HepG2 (cell line): ENCODE data around the gene TMEM117. TPM values are rescaled to one million over a fixed set of nuclear protein-coding genes. Genes with fewer than 3 reads are reported as not detected.

Experiments used
- ATAC-seq: fragments of 200-7000 bp; cut with Tn5 transposase; 3 replicates; pipeline ENCODE4 v1.9.1; 2020; ENCODE audit warnings: mild to moderate bottlenecking, moderate library complexity
- BruUV-seq: library from RNA; stranded (reverse); fragments of 400-500 nt; replicated peaks from 2 replicates; lab custom pipeline; 2021; lab: Mats Ljungman, UMichigan
- CTCF ChIA-PET: fragments of 300-600 bp; formaldehyde crosslinking; extraction: SDS; loops from one replicate; lab custom pipeline; 2021; ENCODE audit warnings: low total read pairs, inconsistent platforms, low intra/inter-chr PET ratio; lab: Yijun Ruan, JAX
- POLR2A ChIA-PET: fragments of 350-600 bp; sonication (Branson Sonifier 250); formaldehyde crosslinking; loops from one replicate; lab custom pipeline; 2020; ENCODE audit warnings: antibody characterized with exemption, inconsistent platforms; lab: Yijun Ruan, JAX
- DNase-seq: peaks from one replicate; pipeline ENCODE4 v3.0.0-alpha.2; 2015; ENCODE audit warnings: low spot score
- FAIRE-seq: peaks from 3 replicates; lab custom pipeline; 2011; peaks lifted over from hg19 to GRCh38; lab: Jason Lieb, UNC
- H2AFZ ChIP-seq: one replicate; pipeline ENCODE4 v1.6.1; 2011; ENCODE audit warnings: low read length, inconsistent platforms
- H3K27ac ChIP-seq: fragments of 300-600 bp; 3 replicates; pipeline ENCODE4 v1.8.0; 2011; ENCODE audit warnings: mixed run types, mild to moderate bottlenecking, mixed read lengths, low read length, inconsistent platforms; ENCODE audit not compliant: insufficient read depth; ENCODE audit errors: extremely low read length
- H3K27me3 ChIP-seq, 2 experiments: fragments of 200-600 bp in 1 of 2; 2 replicates in 1 of 2; 3 replicates in 1 of 2; pipeline versions ENCODE4 v1.6.0 to v1.8.0; 2011; ENCODE audit warnings: low read length in 2 of 2, mild to moderate bottlenecking in 2 of 2, moderate library complexity in 2 of 2, inconsistent platforms in 1 of 2; ENCODE audit not compliant: insufficient read depth in 2 of 2, control insufficient read depth in 1 of 2
- H3K36me3 ChIP-seq, 2 experiments: fragments of 200-600 bp in 1 of 2; replicated peaks in 1 of 2; 2 replicates in 1 of 2; 3 replicates in 1 of 2; pipeline versions ENCODE4 v1.5.1 to v1.8.0; 2011; ENCODE audit warnings: low read length in 2 of 2, inconsistent platforms in 1 of 2; ENCODE audit not compliant: insufficient read depth in 2 of 2, control insufficient read depth in 1 of 2
- H3K4me1 ChIP-seq: 2 replicates; pipeline ENCODE4 v1.5.1; 2012; ENCODE audit warnings: low read length, inconsistent platforms; ENCODE audit not compliant: insufficient read depth
- H3K4me2 ChIP-seq: 2 replicates; pipeline ENCODE4 v1.6.0; 2011; ENCODE audit warnings: low read depth, low read length, inconsistent platforms
- H3K4me3 ChIP-seq, 3 experiments: fragments of 200-600 bp in 1 of 3; sonication (generic), shearing (Covaris generic) in 1 of 3; replicated peaks in 1 of 3; 2 replicates each; pipeline ENCODE4 v1.5.1; 2011 to 2016; ENCODE audit warnings: low read length in 3 of 3, inconsistent platforms in 2 of 3, low read depth in 2 of 3, mild to moderate bottlenecking in 2 of 3, control low read depth in 1 of 3, mixed read lengths in 1 of 3; ENCODE audit not compliant: insufficient read depth in 1 of 3
- H3K79me2 ChIP-seq: one replicate; pipeline ENCODE4 v1.6.1; 2011; ENCODE audit warnings: low read length, inconsistent platforms; ENCODE audit not compliant: insufficient read depth
- H3K9ac ChIP-seq: 2 replicates; pipeline ENCODE4 v1.6.0; 2011; ENCODE audit warnings: mild to moderate bottlenecking, low read depth, low read length, inconsistent platforms; ENCODE audit not compliant: insufficient read depth
- H3K9me3 ChIP-seq: 2 replicates; pipeline ENCODE4 v1.5.1; 2012; ENCODE audit warnings: mild to moderate bottlenecking, low read length
- H4K20me1 ChIP-seq: 2 replicates; pipeline ENCODE4 v1.6.0; 2011; ENCODE audit warnings: inconsistent platforms, mild to moderate bottlenecking, low read length, moderate library complexity; ENCODE audit not compliant: insufficient read depth
- CBX2 ChIP-seq, 2 experiments: fragments of 200-600 bp in 1 of 2; sonication (generic); formaldehyde crosslinking in 1 of 2; IDR thresholded peaks; 2 replicates each; pipeline versions ENCODE4 v1.7.0 to v1.8.1; 2018 to 2022; ENCODE audit warnings: low read depth in 2 of 2, low read length in 1 of 2, mild to moderate bottlenecking in 1 of 2, missing genetic modification reagents in 1 of 2
- ELF4 ChIP-seq: sonication (generic); formaldehyde crosslinking; IDR thresholded peaks from 2 replicates; pipeline ENCODE4 v1.5.0; 2020; ENCODE audit warnings: missing genetic modification reagents, mild to moderate bottlenecking, moderate library complexity, borderline replicate concordance
- ESRRA ChIP-seq: sonication (generic); formaldehyde crosslinking; IDR thresholded peaks from 2 replicates; pipeline ENCODE4 v1.5.1; 2020; ENCODE audit warnings: mild to moderate bottlenecking, low read depth, missing genetic modification reagents
- GATA4 ChIP-seq: sonication (generic); IDR thresholded peaks from 2 replicates; pipeline ENCODE4 v1.6.1; 2016; ENCODE audit warnings: antibody characterized with exemption, low read depth, borderline replicate concordance
- HDAC2 ChIP-seq: sonication (generic); formaldehyde crosslinking; IDR thresholded peaks from 2 replicates; pipeline ENCODE4 v1.4.0; 2020; ENCODE audit warnings: missing genetic modification reagents
- JUNB ChIP-seq: sonication (generic); formaldehyde crosslinking; IDR thresholded peaks from 2 replicates; pipeline ENCODE4 v1.8.0; 2022; ENCODE audit warnings: missing genetic modification reagents, mild to moderate bottlenecking, borderline replicate concordance
- ONECUT2 ChIP-seq: sonication (generic); formaldehyde crosslinking; IDR thresholded peaks from 2 replicates; pipeline ENCODE4 v1.4.0; 2020; ENCODE audit warnings: missing genetic modification reagents
- TBP ChIP-seq: sonication (generic); formaldehyde crosslinking; IDR thresholded peaks from 2 replicates; pipeline ENCODE4 v1.5.0; 2020; ENCODE audit warnings: missing genetic modification reagents
- TMF1 ChIP-seq: sonication (generic); formaldehyde crosslinking; IDR thresholded peaks from 2 replicates; pipeline ENCODE4 v1.8.1; 2022; ENCODE audit warnings: low read depth, missing genetic modification reagents
- U2AF2 ChIP-seq: fragments of 200-400 bp; formaldehyde crosslinking; IDR thresholded peaks from 2 replicates; pipeline ENCODE4 v1.6.1; 2017; ENCODE audit warnings: low read depth, mild to moderate bottlenecking, low read length
- ZNF543 ChIP-seq: sonication (generic); formaldehyde crosslinking; IDR thresholded peaks from 2 replicates; pipeline ENCODE4 v1.4.0; 2020; ENCODE audit warnings: mild to moderate bottlenecking, missing genetic modification reagents
- ZNF883 ChIP-seq: sonication (generic); formaldehyde crosslinking; IDR thresholded peaks from 2 replicates; pipeline ENCODE4 v1.5.1; 2020; ENCODE audit warnings: mild to moderate bottlenecking, missing genetic modification reagents; ENCODE audit errors: not compliant biosample characterization
- WGBS: methylation state at CpG from one replicate; pipeline ENCODE4 v1.1.6; 2017; ENCODE audit warnings: low lambda C conversion rate; 5-methylcytosine and 5-hydroxymethylcytosine counted together
- in situ Hi-C: cut with HindIII; loops from 2 replicates; pipeline ENCODE4 v1.10.0; 2017; ENCODE audit warnings: low pct_unique_long_range_greater_than_20kb; ENCODE audit not compliant: extremely low pct_ligation_motif_present
- intact Hi-C: fragments of 100-400 bp; cut with micrococcal nuclease; formaldehyde crosslinking; loops from one replicate; pipeline ENCODE4 v1.10.0; 2022; ENCODE audit not compliant: unreplicated experiment
- polyA plus RNA-seq, 8 experiments: library from polyadenylated mRNA; depleted of rRNA in 3 of 8; stranded (reverse) in 7 of 8; unstranded in 1 of 8; fragments of >200 nt; fragmentation: Illumina TruSeq in 4 of 8; extraction: Trizol in 4 of 8; gene quantifications; 2 replicates each; pipeline versions ENCODE4 v1.2.1 to v1.2.3, GENCODE V29; 2011 to 2016; ENCODE audit warnings: low read depth in 4 of 8, missing spikeins in 1 of 8, mixed read lengths in 1 of 8; ENCODE audit not compliant: insufficient read depth in 1 of 8
- total RNA-seq, 5 experiments: library from RNA; depleted of rRNA; stranded (reverse); fragments of >200 nt; fragmentation: Illumina TruSeq; extraction: Trizol; gene quantifications; 2 replicates each; pipeline ENCODE4 v1.2.3, GENCODE V29; 2016; ENCODE audit warnings: low read depth in 1 of 5
- TF ChIP-seq, protein P1 (sequence below): sonication (generic); formaldehyde crosslinking; IDR thresholded peaks from 2 replicates; pipeline ENCODE4 v1.5.0; 2020; ENCODE audit warnings: mild to moderate bottlenecking, missing genetic modification reagents
- TF ChIP-seq, protein P2 (sequence below): sonication (generic); formaldehyde crosslinking; IDR thresholded peaks from 2 replicates; pipeline ENCODE4 v1.4.0; 2020; ENCODE audit warnings: missing genetic modification reagents
- TF ChIP-seq, protein P3 (sequence below): sonication (generic); formaldehyde crosslinking; conservative IDR thresholded peaks from 2 replicates; pipeline ENCODE4 v1.4.0; 2020; ENCODE audit warnings: missing genetic modification reagents
- TF ChIP-seq, protein P4 (sequence below): IDR thresholded peaks from 2 replicates; pipeline ENCODE4 v1.6.1; 2012; ENCODE audit warnings: low read depth, low read length, improper control_type of control experiment

TMEM117 gene
- total and polyA plus RNA-seq, 2 of the 13 experiments (the other 11 are each of a cell fraction or from before 2014, with no cell fraction given) = 2.8 to 8.5 TPM

DNA sequence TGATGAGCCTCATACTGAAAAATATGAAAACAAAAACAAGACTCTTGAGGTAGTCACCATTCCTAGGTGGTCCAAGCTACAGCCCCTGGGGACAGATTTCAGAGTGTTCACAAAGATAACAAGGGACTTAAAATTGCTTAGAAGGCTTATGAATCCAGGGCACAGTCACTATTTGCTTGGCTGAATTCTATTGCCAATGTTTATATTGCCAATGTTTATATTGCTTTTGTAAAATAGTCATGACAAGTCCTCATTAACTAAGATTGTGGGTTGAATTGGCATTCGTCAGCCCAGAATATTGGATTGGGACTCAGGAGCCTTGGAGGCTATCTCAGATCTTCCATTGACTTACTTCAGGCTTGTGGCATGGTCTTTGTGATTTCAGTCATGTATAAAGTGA is 6.4 kb downstream of the TMEM117 start:
- intact Hi-C loops = no loop called here
- H3K27me3 ChIP-seq = no peaks in the 10 kb centered on the region
- ChIA-PET CTCF (no interaction called here), POLR2A (no interaction called here)
- no peaks in the 10 kb centered on the region for H3K9me3 ChIP-seq
- no TSS peak for BruUV-seq
- H3K9ac ChIP-seq = no peak overlapping the region
- no peak overlapping the region for H3K4me3 ChIP-seq
- 100% methylated on average over 1 of the region's 1 CpG for WGBS
- peaks cover 35% of the 10 kb centered on the region for H3K4me1 ChIP-seq
- no peaks in the 10 kb centered on the region for H3K36me3 ChIP-seq
- no peaks in the 10 kb centered on the region for H4K20me1 ChIP-seq
- in situ Hi-C loops = no loop called here
- no peak for DNase-seq
- H3K79me2 ChIP-seq = no peaks in the 10 kb centered on the region
- no peak overlapping the region for H3K27ac ChIP-seq
- FAIRE-seq = no peak
- no peak for ATAC-seq
- no peak overlapping the region for H2AFZ ChIP-seq
- no peak overlapping the region for H3K4me2 ChIP-seq
- TF ChIP-seq GATA4 (no peak), ZNF543 (no peak), CBX2 (IDR thresholded peaks at IDR 0.05; ENCODE audit: low read depth, low read length) (no peak), CBX2 (CRISPR knock-in tag; IDR thresholded peaks at IDR 0.05; ENCODE audit: low read depth) (no peak), TMF1 (CRISPR knock-in tag) (no peak), JUNB (CRISPR knock-in tag) (no peak), TBP (no peak), ZNF883 (no peak), U2AF2 (no peak), ONECUT2 (CRISPR knock-in tag) (no peak), ESRRA (no peak), HDAC2 (CRISPR knock-in tag) (no peak), ELF4 (CRISPR knock-in tag) (no peak)
- TF ChIP-seq, protein P1, sequence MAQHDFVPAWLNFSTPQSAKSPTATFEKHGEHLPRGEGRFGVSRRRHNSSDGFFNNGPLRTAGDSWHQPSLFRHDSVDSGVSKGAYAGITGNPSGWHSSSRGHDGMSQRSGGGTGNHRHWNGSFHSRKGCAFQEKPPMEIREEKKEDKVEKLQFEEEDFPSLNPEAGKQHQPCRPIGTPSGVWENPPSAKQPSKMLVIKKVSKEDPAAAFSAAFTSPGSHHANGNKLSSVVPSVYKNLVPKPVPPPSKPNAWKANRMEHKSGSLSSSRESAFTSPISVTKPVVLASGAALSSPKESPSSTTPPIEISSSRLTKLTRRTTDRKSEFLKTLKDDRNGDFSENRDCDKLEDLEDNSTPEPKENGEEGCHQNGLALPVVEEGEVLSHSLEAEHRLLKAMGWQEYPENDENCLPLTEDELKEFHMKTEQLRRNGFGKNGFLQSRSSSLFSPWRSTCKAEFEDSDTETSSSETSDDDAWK (CRISPR knock-in tag) = no peak
- TF ChIP-seq, protein P2, sequence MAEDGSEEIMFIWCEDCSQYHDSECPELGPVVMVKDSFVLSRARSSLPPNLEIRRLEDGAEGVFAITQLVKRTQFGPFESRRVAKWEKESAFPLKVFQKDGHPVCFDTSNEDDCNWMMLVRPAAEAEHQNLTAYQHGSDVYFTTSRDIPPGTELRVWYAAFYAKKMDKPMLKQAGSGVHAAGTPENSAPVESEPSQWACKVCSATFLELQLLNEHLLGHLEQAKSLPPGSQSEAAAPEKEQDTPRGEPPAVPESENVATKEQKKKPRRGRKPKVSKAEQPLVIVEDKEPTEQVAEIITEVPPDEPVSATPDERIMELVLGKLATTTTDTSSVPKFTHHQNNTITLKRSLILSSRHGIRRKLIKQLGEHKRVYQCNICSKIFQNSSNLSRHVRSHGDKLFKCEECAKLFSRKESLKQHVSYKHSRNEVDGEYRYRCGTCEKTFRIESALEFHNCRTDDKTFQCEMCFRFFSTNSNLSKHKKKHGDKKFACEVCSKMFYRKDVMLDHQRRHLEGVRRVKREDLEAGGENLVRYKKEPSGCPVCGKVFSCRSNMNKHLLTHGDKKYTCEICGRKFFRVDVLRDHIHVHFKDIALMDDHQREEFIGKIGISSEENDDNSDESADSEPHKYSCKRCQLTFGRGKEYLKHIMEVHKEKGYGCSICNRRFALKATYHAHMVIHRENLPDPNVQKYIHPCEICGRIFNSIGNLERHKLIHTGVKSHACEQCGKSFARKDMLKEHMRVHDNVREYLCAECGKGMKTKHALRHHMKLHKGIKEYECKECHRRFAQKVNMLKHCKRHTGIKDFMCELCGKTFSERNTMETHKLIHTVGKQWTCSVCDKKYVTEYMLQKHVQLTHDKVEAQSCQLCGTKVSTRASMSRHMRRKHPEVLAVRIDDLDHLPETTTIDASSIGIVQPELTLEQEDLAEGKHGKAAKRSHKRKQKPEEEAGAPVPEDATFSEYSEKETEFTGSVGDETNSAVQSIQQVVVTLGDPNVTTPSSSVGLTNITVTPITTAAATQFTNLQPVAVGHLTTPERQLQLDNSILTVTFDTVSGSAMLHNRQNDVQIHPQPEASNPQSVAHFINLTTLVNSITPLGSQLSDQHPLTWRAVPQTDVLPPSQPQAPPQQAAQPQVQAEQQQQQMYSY (CRISPR knock-in tag) = no peak
- TF ChIP-seq, protein P3, sequence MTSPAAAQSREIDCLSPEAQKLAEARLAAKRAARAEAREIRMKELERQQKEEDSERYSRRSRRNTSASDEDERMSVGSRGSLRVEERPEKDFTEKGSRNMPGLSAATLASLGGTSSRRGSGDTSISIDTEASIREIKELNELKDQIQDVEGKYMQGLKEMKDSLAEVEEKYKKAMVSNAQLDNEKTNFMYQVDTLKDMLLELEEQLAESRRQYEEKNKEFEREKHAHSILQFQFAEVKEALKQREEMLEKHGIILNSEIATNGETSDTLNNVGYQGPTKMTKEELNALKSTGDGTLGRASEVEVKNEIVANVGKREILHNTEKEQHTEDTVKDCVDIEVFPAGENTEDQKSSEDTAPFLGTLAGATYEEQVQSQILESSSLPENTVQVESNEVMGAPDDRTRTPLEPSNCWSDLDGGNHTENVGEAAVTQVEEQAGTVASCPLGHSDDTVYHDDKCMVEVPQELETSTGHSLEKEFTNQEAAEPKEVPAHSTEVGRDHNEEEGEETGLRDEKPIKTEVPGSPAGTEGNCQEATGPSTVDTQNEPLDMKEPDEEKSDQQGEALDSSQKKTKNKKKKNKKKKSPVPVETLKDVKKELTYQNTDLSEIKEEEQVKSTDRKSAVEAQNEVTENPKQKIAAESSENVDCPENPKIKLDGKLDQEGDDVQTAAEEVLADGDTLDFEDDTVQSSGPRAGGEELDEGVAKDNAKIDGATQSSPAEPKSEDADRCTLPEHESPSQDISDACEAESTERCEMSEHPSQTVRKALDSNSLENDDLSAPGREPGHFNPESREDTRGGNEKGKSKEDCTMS (CRISPR knock-in tag) = no peak
- TF ChIP-seq, protein P4, sequence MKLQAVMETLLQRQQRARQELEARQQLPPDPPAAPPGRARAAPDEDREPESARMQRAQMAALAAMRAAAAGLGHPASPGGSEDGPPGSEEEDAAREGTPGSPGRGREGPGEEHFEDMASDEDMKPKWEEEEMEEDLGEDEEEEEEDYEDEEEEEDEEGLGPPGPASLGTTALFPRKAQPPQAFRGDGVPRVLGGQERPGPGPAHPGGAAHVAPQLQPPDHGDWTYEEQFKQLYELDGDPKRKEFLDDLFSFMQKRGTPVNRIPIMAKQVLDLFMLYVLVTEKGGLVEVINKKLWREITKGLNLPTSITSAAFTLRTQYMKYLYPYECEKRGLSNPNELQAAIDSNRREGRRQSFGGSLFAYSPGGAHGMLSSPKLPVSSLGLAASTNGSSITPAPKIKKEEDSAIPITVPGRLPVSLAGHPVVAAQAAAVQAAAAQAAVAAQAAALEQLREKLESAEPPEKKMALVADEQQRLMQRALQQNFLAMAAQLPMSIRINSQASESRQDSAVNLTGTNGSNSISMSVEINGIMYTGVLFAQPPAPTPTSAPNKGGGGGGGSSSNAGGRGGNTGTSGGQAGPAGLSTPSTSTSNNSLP = no peak
